H1 (cell line): ENCODE data around the gene ST6GALNAC3. TPM values are rescaled to one million over a fixed set of nuclear protein-coding genes. Genes with fewer than 3 reads are reported as not detected.
"Not testable (repeated sequence)": the region's sequence is repeated elsewhere in the genome, so short reads cannot be mapped to it uniquely, and the experiment has no call there.

ENCODE experiments used
- CTCF ChIA-PET: fragments of 300-600 bp; sonication (Branson Sonifier 250); formaldehyde crosslinking; loops from one replicate; lab custom pipeline; 2021; ENCODE audit not compliant: partially characterized antibody; lab: Charles Lee
- POLR2A ChIA-PET: fragments of 300-600 bp; sonication (Branson Sonifier 250); formaldehyde crosslinking; loops from one replicate; lab custom pipeline; 2021; ENCODE audit warnings: inconsistent platforms; ENCODE audit not compliant: partially characterized antibody; lab: Charles Lee
- DNase-seq, 2 experiments: peaks; one replicate each; pipeline versions ENCODE4 v3.0.0 to v3.0.0-alpha.2; 2010 to 2022; ENCODE audit warnings: low spot score in 2 of 2, low read depth in 1 of 2, mixed read lengths in 1 of 2
- FAIRE-seq: peaks from 2 replicates; lab custom pipeline; 2011; peaks lifted over from hg19 to GRCh38; lab: Jason Lieb, UNC
- H2AFZ ChIP-seq: 2 replicates; pipeline ENCODE4 v1.8.1; 2012; ENCODE audit warnings: low read length, inconsistent platforms
- H2AK5ac ChIP-seq: 2 replicates; pipeline ENCODE4 v1.6.1; 2013; ENCODE audit warnings: low read depth, low read length
- H2BK120ac ChIP-seq: replicated peaks from 2 replicates; pipeline ENCODE3; 2013; ENCODE audit warnings: low read depth, low read length, inconsistent platforms
- H2BK12ac ChIP-seq: 2 replicates; pipeline ENCODE4 v1.6.1; 2013; ENCODE audit warnings: low read depth, low read length
- H2BK15ac ChIP-seq: 2 replicates; pipeline ENCODE4 v1.6.1; 2013; ENCODE audit warnings: low read length
- H2BK20ac ChIP-seq: 2 replicates; pipeline ENCODE4 v1.6.1; 2013; ENCODE audit warnings: low read length
- H2BK5ac ChIP-seq: 2 replicates; pipeline ENCODE4 v1.6.1; 2013; ENCODE audit warnings: low read depth, low read length
- H3K14ac ChIP-seq: 2 replicates; pipeline ENCODE4 v1.6.1; 2013; ENCODE audit warnings: inconsistent platforms; ENCODE audit not compliant: insufficient read length
- H3K18ac ChIP-seq: 2 replicates; pipeline ENCODE4 v1.6.1; 2013; ENCODE audit warnings: low read length; ENCODE audit errors: extremely low read depth
- H3K23ac ChIP-seq: 2 replicates; pipeline ENCODE4 v1.6.1; 2013; ENCODE audit warnings: inconsistent platforms; ENCODE audit not compliant: insufficient read length
- H3K23me2 ChIP-seq: 2 replicates; pipeline ENCODE4 v1.6.1; 2013; ENCODE audit warnings: low read depth, low read length
- H3K27ac ChIP-seq: 2 replicates; pipeline ENCODE4 v1.6.1; 2011; ENCODE audit warnings: low read depth, low read length, inconsistent platforms
- H3K27me3 ChIP-seq, 4 experiments: replicated peaks in 1 of 4; 1 replicate in 1 of 4; 2 replicates in 3 of 4; pipeline versions ENCODE4 v1.6.1 to v1.8.1; 2011 to 2013; ENCODE audit warnings: low read length in 3 of 4, mild to moderate bottlenecking in 3 of 4, inconsistent platforms in 2 of 4, mixed read lengths in 2 of 4, moderate library complexity in 1 of 4; ENCODE audit not compliant: control insufficient read depth in 3 of 4, insufficient read depth in 3 of 4; ENCODE audit errors: extremely low read depth in 1 of 4
- H3K36me3 ChIP-seq, 4 experiments: 2 replicates each; pipeline versions ENCODE4 v1.6.1 to v1.8.1; 2011 to 2013; ENCODE audit warnings: mild to moderate bottlenecking in 4 of 4, low read length in 3 of 4, moderate library complexity in 2 of 4, control low read depth in 1 of 4, inconsistent platforms in 1 of 4; ENCODE audit not compliant: insufficient read depth in 4 of 4, control insufficient read depth in 2 of 4
- H3K4ac ChIP-seq: replicated peaks from 2 replicates; pipeline ENCODE3; 2013; ENCODE audit warnings: low read length, low read depth, mixed read lengths, inconsistent platforms; ENCODE audit not compliant: insufficient read length
- H3K4me1 ChIP-seq, 4 experiments: replicated peaks in 1 of 4; 1 replicate in 1 of 4; 2 replicates in 3 of 4; pipeline versions ENCODE4 v1.6.1 to v1.8.1; 2011 to 2013; ENCODE audit warnings: low read length in 3 of 4, inconsistent platforms in 2 of 4, mixed read lengths in 1 of 4; ENCODE audit not compliant: insufficient read depth in 4 of 4, control insufficient read depth in 3 of 4
- H3K4me2 ChIP-seq, 2 experiments: 2 replicates each; pipeline versions ENCODE4 v1.6.1 to v1.8.1; 2011 to 2013; ENCODE audit warnings: low read depth in 2 of 2, low read length in 2 of 2, control low read depth in 1 of 2, inconsistent platforms in 1 of 2, mild to moderate bottlenecking in 1 of 2; ENCODE audit not compliant: insufficient read depth in 1 of 2
- H3K4me3 ChIP-seq, 4 experiments: fragments of 200-600, 300-600 bp in 1 of 4; sonication (generic), shearing (Covaris generic), sonication (Bioruptor Twin) in 1 of 4; 2 replicates each; pipeline versions ENCODE4 v1.5.1 to v1.8.1; 2011 to 2016; ENCODE audit warnings: low read length in 4 of 4, low read depth in 3 of 4, control low read depth in 2 of 4, inconsistent platforms in 2 of 4, mild to moderate bottlenecking in 2 of 4, mixed read lengths in 1 of 4, moderate library complexity in 1 of 4; ENCODE audit not compliant: insufficient read depth in 2 of 4; ENCODE audit errors: extremely low read depth in 1 of 4
- H3K56ac ChIP-seq: replicated peaks from 2 replicates; pipeline ENCODE3; 2013; ENCODE audit warnings: low read depth, mild to moderate bottlenecking, mixed read lengths, low read length, inconsistent platforms; ENCODE audit not compliant: insufficient read length
- H3K79me1 ChIP-seq: 2 replicates; pipeline ENCODE4 v1.6.1; 2013; ENCODE audit warnings: low read depth, low read length, control low read depth
- H3K79me2 ChIP-seq, 2 experiments: 2 replicates each; pipeline versions ENCODE4 v1.6.1 to v1.8.1; 2012 to 2013; ENCODE audit warnings: low read length in 2 of 2, mild to moderate bottlenecking in 2 of 2, inconsistent platforms in 1 of 2; ENCODE audit not compliant: insufficient read depth in 2 of 2, control insufficient read depth in 1 of 2
- H3K9ac ChIP-seq, 4 experiments: replicated peaks in 1 of 4; 1 replicate in 1 of 4; 2 replicates in 3 of 4; pipeline versions ENCODE4 v1.6.1 to v1.8.1; 2011 to 2013; ENCODE audit warnings: low read depth in 3 of 4, low read length in 3 of 4, control low read depth in 2 of 4, mild to moderate bottlenecking in 2 of 4, moderate library complexity in 2 of 4, inconsistent platforms in 1 of 4; ENCODE audit errors: extremely low read depth in 1 of 4
- H3K9me3 ChIP-seq, 2 experiments: 2 replicates each; pipeline versions ENCODE4 v1.6.1 to v1.8.1; 2012 to 2013; ENCODE audit warnings: mild to moderate bottlenecking in 2 of 2, moderate library complexity in 2 of 2, control low read depth in 1 of 2, inconsistent platforms in 1 of 2, low read depth in 1 of 2, low read length in 1 of 2, mixed read lengths in 1 of 2; ENCODE audit not compliant: insufficient read depth in 2 of 2
- H4K20me1 ChIP-seq, 2 experiments: replicated peaks in 1 of 2; 2 replicates each; pipeline versions ENCODE3 to v1.8.1; 2011 to 2013; ENCODE audit warnings: inconsistent platforms in 2 of 2, low read length in 2 of 2, mild to moderate bottlenecking in 1 of 2; ENCODE audit not compliant: insufficient read depth in 2 of 2, control insufficient read depth in 1 of 2
- H4K5ac ChIP-seq: 2 replicates; pipeline ENCODE4 v1.6.1; 2013; ENCODE audit warnings: low read length, low read depth, mixed read lengths, inconsistent platforms; ENCODE audit not compliant: insufficient read length
- H4K8ac ChIP-seq: 2 replicates; pipeline ENCODE4 v1.8.0; 2013; ENCODE audit warnings: mild to moderate bottlenecking, moderate library complexity, low read length, inconsistent platforms; ENCODE audit not compliant: insufficient read depth; ENCODE audit errors: extremely low read depth
- H4K91ac ChIP-seq: replicated peaks from 2 replicates; pipeline ENCODE3; 2013; ENCODE audit warnings: low read length, mixed read lengths, inconsistent platforms; ENCODE audit not compliant: insufficient read length
- WGBS, 2 experiments: shearing (Covaris generic) in 1 of 2; methylation state at CpG; one replicate each; pipeline versions ENCODE4 v1.1.6 to v1.1.7; 2013 to 2015; ENCODE audit warnings: low lambda C conversion rate in 2 of 2, mixed read lengths in 2 of 2, inconsistent platforms in 1 of 2, low coverage in 1 of 2, missing lambda C conversion rate in 1 of 2; ENCODE audit not compliant: insufficient replicate concordance in 2 of 2, insufficient coverage in 1 of 2, insufficient read length in 1 of 2; ENCODE audit errors: extremely low coverage in 1 of 2, missing lambda C conversion rate in 1 of 2; 5-methylcytosine and 5-hydroxymethylcytosine counted together
- polyA plus RNA-seq, 7 experiments: library from polyadenylated mRNA; depleted of rRNA in 3 of 7; stranded (reverse) in 5 of 7; unstranded in 2 of 7; fragments of >200 nt in 5 of 7; fragments of 200-250 nt in 2 of 7; gene quantifications; 1 replicate in 5 of 7; 2 replicates in 1 of 7; 4 replicates in 1 of 7; pipeline versions ENCODE4 v1.2.1 to v1.2.3, GENCODE V29; 2011 to 2013; ENCODE audit warnings: missing spikeins in 2 of 7, mixed read lengths in 2 of 7
- total RNA-seq: library from RNA; stranded (reverse); fragmentation: NEBNext Ultra II Directional; extraction: Animal tissue kit (Norgen Biotek cat#: 25700); gene quantifications from 2 replicates; pipeline ENCODE4 v1.2.1, GENCODE V29; 2021

Gene ST6GALNAC3
- total and polyA plus RNA-seq, 2 of the 8 experiments (the other 6 are each of a cell fraction or from before 2014, with no cell fraction given): 4.9 to 19.0 TPM

- H2AFZ ChIP-seq, H3K4me3 ChIP-seq, H3K4me1 ChIP-seq, H3K4ac ChIP-seq, H3K79me2 ChIP-seq, H3K14ac ChIP-seq, H3K36me3 ChIP-seq, H3K56ac ChIP-seq, H3K18ac ChIP-seq, H2AK5ac ChIP-seq, H2BK12ac ChIP-seq, H3K23me2 ChIP-seq, H3K23ac ChIP-seq, H4K8ac ChIP-seq, H3K79me1 ChIP-seq, H4K91ac ChIP-seq, H3K27me3 ChIP-seq, H2BK15ac ChIP-seq, H2BK5ac ChIP-seq, H3K27ac ChIP-seq, H2BK120ac ChIP-seq, H3K9ac ChIP-seq, H4K5ac ChIP-seq, FAIRE-seq, H2BK20ac ChIP-seq, DNase-seq, POLR2A ChIA-PET, H4K20me1 ChIP-seq, H3K4me2 ChIP-seq: not testable (repeated sequence)
- CTCF ChIA-PET: interaction anchor here (1.4 kb wide), 1 partner anchor 17 kb away, joined by 3 read pairs; no protein-coding TSS in a partner anchor
- WGBS, 2 experiments: 98% methylated on average over 5 of the region's 5 CpGs; no CpG with 5 or more reads in 1 of the 2 experiments
- peaks cover 4 to 10% of the 10 kb centered on the region in 2 experiments; a peak in 1 of 4 replicates for H3K9me3 ChIP-seq
Measured at GRCh38 chr1:76652860-76653259, 578.3 kb downstream of the ST6GALNAC3 start.
